Fibroblast of villous mesenchyme (primary cell): Measurements from ENCODE around the gene ROM1. TPM values are rescaled to one million over a fixed set of nuclear protein-coding genes. Genes with fewer than 3 reads are reported as not detected.

Experiments
- DNase-seq: peaks from one replicate; pipeline ENCODE4 v3.0.0-alpha.2; 2010; ENCODE audit warnings: low read depth
- H3K4me3 ChIP-seq: 2 replicates; pipeline ENCODE4 v1.5.1; 2011; ENCODE audit warnings: low read depth, mild to moderate bottlenecking, low read length
- CTCF ChIP-seq: IDR thresholded peaks from 2 replicates; pipeline ENCODE4 v1.5.1; 2012; ENCODE audit warnings: low read depth, mild to moderate bottlenecking, low read length; ENCODE audit not compliant: insufficient read depth
- total RNA-seq: library from RNA; depleted of rRNA; stranded (reverse); fragments of >200 nt; gene quantifications from 2 replicates; pipeline ENCODE4 v1.2.3, GENCODE V29; 2012

Gene ROM1
- total RNA-seq, 1 donor, result 3.0 TPM

GRCh38 chr11:62603776-62604299 lies 9.2 kb upstream of the ROM1 start:
- no peak for DNase-seq
- no peak for TF ChIP-seq CTCF
- H3K4me3 ChIP-seq, result no peak overlapping the region

GRCh38 chr11:62604460-62605120 lies 8.5 kb upstream of the ROM1 start:
- DNase-seq, result no peak
- H3K4me3 ChIP-seq, result no peak overlapping the region
- TF ChIP-seq CTCF, result no peak

GRCh38 chr11:62605467-62605866 lies 7.6 kb upstream of the ROM1 start:
- H3K4me3 ChIP-seq, result no peak overlapping the region
- TF ChIP-seq CTCF, result no peak
- DNase-seq, result no peak

- TF ChIP-seq CTCF, result no peak
- no peak for DNase-seq
- no peak overlapping the region for H3K4me3 ChIP-seq
These were observed 7.2 kb upstream of the ROM1 start for GRCh38 chr11:62605902-62606301.

- no peak overlapping the region for H3K4me3 ChIP-seq
- DNase-seq, result no peak
- no peak for TF ChIP-seq CTCF
These were observed 5.3 kb upstream of the ROM1 start for GRCh38 chr11:62607714-62608113.

- no peak for DNase-seq
- TF ChIP-seq CTCF, result no peak
- no peak overlapping the region for H3K4me3 ChIP-seq
These were observed 4.3 kb upstream of the ROM1 start for GRCh38 chr11:62608776-62609175.

GRCh38 chr11:62610403-62610802 lies 2.7 kb upstream of the ROM1 start:
- H3K4me3 ChIP-seq, result no peak overlapping the region
- no peak for TF ChIP-seq CTCF
- DNase-seq, result no peak
